ENCODE measurements around the gene DYNLT4. TPM values are rescaled to one million over a fixed set of nuclear protein-coding genes. Genes with fewer than 3 reads are reported as not detected.

Gene DYNLT4
- total RNA-seq, 1 experiment from 2014 or later = not detected

DNA sequence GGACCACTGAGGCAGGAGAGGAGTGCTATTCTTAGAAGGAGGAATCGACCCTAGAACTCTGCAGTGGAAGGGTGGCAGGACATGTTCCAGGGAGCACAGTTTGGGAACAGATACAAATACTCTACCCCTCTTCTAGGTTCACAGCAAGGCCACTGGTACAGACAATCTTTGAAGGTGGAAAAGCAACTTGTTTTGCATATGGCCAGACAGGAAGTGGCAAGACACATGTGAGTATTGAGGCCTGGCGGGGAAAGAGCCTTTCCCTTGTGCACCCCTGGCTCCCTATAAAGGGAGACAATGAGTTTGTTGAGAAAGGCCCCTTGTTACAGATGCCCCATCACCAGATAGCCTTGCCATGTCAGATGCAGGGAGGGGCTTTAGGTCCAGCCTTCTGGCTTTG, 49.7 kb downstream of the DYNLT4 start:
- Histone ChIP-seq H3K4me3 (no peak overlapping the region), H3K36me3 (peaks cover 100% of the 10 kb centered on the region), H3K9me3 (replicated peaks) (no peaks in the 10 kb centered on the region; the same call in 1 of the 2 replicates), H3K27ac (no peak overlapping the region), H3K27me3 (replicated peaks) (no peaks in the 10 kb centered on the region), H3K4me1 (replicated peaks) (no peaks in the 10 kb centered on the region)
- no peak for DNase-seq (ENCODE audit: low read depth in 1 of 2, low spot score in 2 of 2)

Other genes starting within 250 kb of the DYNLT4 start
- gene TMEM53, start 132.9 kb downstream of the DYNLT4 start, total RNA-seq (2014; rRNA removed; shearing (Covaris generic)) = 1.6 and 17.2 TPM in 2 replicates
- not detected in 2 replicates for gene ARMH1, start 132.6 kb downstream of the DYNLT4 start, total RNA-seq (2014; rRNA removed; shearing (Covaris generic))
- gene RNU5D-1, start 76.2 kb downstream of the DYNLT4 start, total RNA-seq (2014; rRNA removed; shearing (Covaris generic)) = not detected in 2 replicates
- 74.7 and 82.1 TPM in 2 replicates for gene KIF2C, start 67.5 kb downstream of the DYNLT4 start, total RNA-seq (2014; rRNA removed; shearing (Covaris generic))
- gene RPS8, start 31.8 kb downstream of the DYNLT4 start, total RNA-seq (2014; rRNA removed; shearing (Covaris generic)) = 1,737 and 1,982 TPM in 2 replicates
- not detected in 2 replicates for gene BEST4, start 19.2 kb downstream of the DYNLT4 start, total RNA-seq (2014; rRNA removed; shearing (Covaris generic))
- 7.0 and 9.6 TPM in 2 replicates for gene PLK3, start 7.0 kb downstream of the DYNLT4 start, total RNA-seq (2014; rRNA removed; shearing (Covaris generic))
- gene BTBD19, start 1.2 kb upstream of the DYNLT4 start, total RNA-seq (2014; rRNA removed; shearing (Covaris generic)) = 0.81 and 4.0 TPM in 2 replicates
- gene PTCH2, start 35.9 kb upstream of the DYNLT4 start, total RNA-seq (2014; rRNA removed; shearing (Covaris generic)) = 1.0 and 1.5 TPM in 2 replicates
- gene EIF2B3, start 179.2 kb upstream of the DYNLT4 start, total RNA-seq (2014; rRNA removed; shearing (Covaris generic)) = 66.5 and 67.4 TPM in 2 replicates
- 16.4 and 30.4 TPM in 2 replicates for gene HECTD3, start 204.0 kb upstream of the DYNLT4 start, total RNA-seq (2014; rRNA removed; shearing (Covaris generic))
- 91.3 and 114 TPM in 2 replicates for gene UROD, start 204.9 kb upstream of the DYNLT4 start, total RNA-seq (2014; rRNA removed; shearing (Covaris generic))